ENCODE results near the gene AGRN. TPM values are rescaled to one million over a fixed set of nuclear protein-coding genes. Genes with fewer than 3 reads are reported as not detected.

AGRN gene
- polyA plus RNA-seq, 3 donors, result 0.06 to 4.7 (median 0.43) TPM

DNA sequence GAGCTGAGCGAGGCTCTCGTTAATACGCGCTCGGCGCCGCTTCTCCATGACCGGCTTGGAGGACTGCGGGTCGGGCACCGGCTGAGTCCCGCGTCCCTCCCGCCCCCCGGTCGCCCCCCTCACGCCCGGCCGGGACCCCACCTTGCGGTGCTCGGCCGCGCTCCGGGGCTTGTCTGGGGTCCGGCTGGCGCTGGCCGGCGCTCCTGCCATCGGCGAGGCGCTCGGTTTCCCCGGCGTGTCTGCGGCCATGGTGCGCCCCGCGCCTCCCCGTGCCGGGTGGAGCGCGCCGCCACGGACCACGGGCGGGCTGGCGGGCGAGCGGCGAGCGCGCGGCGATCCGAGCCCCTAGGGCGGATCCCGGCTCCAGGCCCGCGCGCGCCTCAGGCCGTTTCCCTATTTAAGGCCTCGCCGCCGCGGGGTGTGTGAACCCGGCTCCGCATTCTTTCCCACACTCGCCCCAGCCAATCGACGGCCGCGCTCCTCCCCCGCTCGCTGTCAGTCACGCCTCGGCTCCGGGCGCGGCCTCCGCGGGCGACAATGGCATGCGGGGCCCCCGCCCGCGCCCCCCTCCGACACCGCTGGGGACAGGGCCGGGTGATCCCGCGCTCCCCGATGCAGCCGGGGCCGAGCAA lies 20.1 kb upstream of the AGRN start, which contains the start of gene HES4:
HES4 (minus strand) TSS at position 373 of the 632 bp plus-strand sequence; CDS start at position 249, 124 bp downstream.
- Histone ChIP-seq H3K27ac (ENCODE audit: low read depth in 1 of 2, low read length in 2 of 2) (peak within 1 kb of the TSS in 1 of 2 donors; percentile 45), H4K20me1 (ENCODE audit: insufficient read depth, low read length) (peaks cover 12% of the 10 kb centered on the region), H3K4me2 (replicated peaks; ENCODE audit: extremely low read depth, low read length, poor library complexity, severe bottlenecking) (peak within 1 kb of the TSS; percentile 62), H2AFZ (ENCODE audit: insufficient read depth, low read depth, low read length, poor library complexity, severe bottlenecking) (peak within 1 kb of the TSS; percentile 65), H3K4me3 (replicated peaks in 1 of 3; ENCODE audit: low read depth in 2 of 3, low read length in 3 of 3) (peak within 1 kb of the TSS; percentile 18 to 64 (median 47)), H3K9me3 (replicated peaks in 1 of 2; ENCODE audit: control insufficient read depth in 1 of 2, insufficient read depth in 1 of 2, low read length in 2 of 2) (peaks cover 0 to 21% of the 10 kb centered on the region in 2 donors), H3K9ac (ENCODE audit: insufficient read depth, low read length, poor library complexity, severe bottlenecking) (peak within 1 kb of the TSS; percentile 54), H3K79me2 (ENCODE audit: insufficient read depth, low read length) (no peaks in the 10 kb centered on the region), H3K27me3 (ENCODE audit: control insufficient read depth in 2 of 2, insufficient read depth in 2 of 2, low read length in 2 of 2) (peaks cover 34 to 79% of the 10 kb centered on the region in 2 donors), H3K4me1 (ENCODE audit: control insufficient read depth in 1 of 2, insufficient read depth in 2 of 2, low read length in 2 of 2) (peaks cover 11 to 33% of the 10 kb centered on the region in 2 donors), H3K36me3 (replicated peaks in 1 of 2; ENCODE audit: control insufficient read depth in 1 of 2, insufficient read depth in 2 of 2, low read length in 2 of 2) (no peaks in the 10 kb centered on the region)
- peak within 1 kb of the TSS; percentile 59 to 89 for H3K4me3 Mint-ChIP-seq
- peaks cover 0 to 6% of the 10 kb centered on the region in 2 donors for H3K36me3 Mint-ChIP-seq
- H3K4me1 Mint-ChIP-seq, result peaks cover 17% of the 10 kb centered on the region
- peaks cover 2 to 28% (median 5%) of the 10 kb centered on the region in 7 donors for H3K9me3 Mint-ChIP-seq
- WGBS (ENCODE audit: insufficient coverage), result under 1% methylated on average over 94 of the region's 95 CpGs
- intact Hi-C loops (cut with micrococcal nuclease), result no loop called here
- no peak for TF ChIP-seq CTCF (IDR thresholded peaks at IDR 0.05)
- peak within 1 kb of the TSS in 6 of 7 donors; percentile 73 to 93 (median 81) for H3K27ac Mint-ChIP-seq
- peak; percentile 72 to 85 (median 84) for DNase-seq
- peaks cover 68 to 91% (median 72%) of the 10 kb centered on the region in 3 donors for H3K27me3 Mint-ChIP-seq (ENCODE audit: low read depth in 3 of 3)

GRCh38 chr1:1000357-1001056 lies 19.4 kb upstream of the AGRN start:
- Mint-ChIP-seq H3K36me3 (peaks cover 0 to 6% of the 10 kb centered on the region in 2 donors), H3K4me3 (peak overlapping the region; percentile 53 to 89), H3K9me3 (peaks cover 2 to 32% (median 5%) of the 10 kb centered on the region in 7 donors), H3K27me3 (ENCODE audit: low read depth in 3 of 3) (peaks cover 67 to 91% (median 72%) of the 10 kb centered on the region in 3 donors), H3K27ac (peak overlapping the region in 6 of 7 donors; percentile 73 to 93 (median 81)), H3K4me1 (peaks cover 22% of the 10 kb centered on the region)
- TF ChIP-seq CTCF (IDR thresholded peaks at IDR 0.05), result no peak
- WGBS (ENCODE audit: insufficient coverage), result 1% methylated on average over 74 of the region's 75 CpGs
- Histone ChIP-seq H3K4me1 (ENCODE audit: control insufficient read depth in 1 of 2, insufficient read depth in 2 of 2, low read length in 2 of 2) (peaks cover 11 to 33% of the 10 kb centered on the region in 2 donors), H2AFZ (ENCODE audit: insufficient read depth, low read depth, low read length, poor library complexity, severe bottlenecking) (peak overlapping the region; percentile 65), H3K27ac (ENCODE audit: low read depth in 1 of 2, low read length in 2 of 2) (peak overlapping the region in 1 of 2 donors; percentile 45), H3K4me2 (replicated peaks; ENCODE audit: extremely low read depth, low read length, poor library complexity, severe bottlenecking) (peak overlapping the region; percentile 62), H3K9me3 (replicated peaks in 1 of 2; ENCODE audit: control insufficient read depth in 1 of 2, insufficient read depth in 1 of 2, low read length in 2 of 2) (peaks cover 0 to 21% of the 10 kb centered on the region in 2 donors), H3K79me2 (ENCODE audit: insufficient read depth, low read length) (no peaks in the 10 kb centered on the region), H3K4me3 (replicated peaks in 1 of 3; ENCODE audit: low read depth in 2 of 3, low read length in 3 of 3) (peak overlapping the region; percentile 15 to 54 (median 18)), H3K27me3 (ENCODE audit: control insufficient read depth in 2 of 2, insufficient read depth in 2 of 2, low read length in 2 of 2) (peaks cover 34 to 82% of the 10 kb centered on the region in 2 donors), H4K20me1 (ENCODE audit: insufficient read depth, low read length) (peaks cover 12% of the 10 kb centered on the region), H3K36me3 (replicated peaks in 1 of 2; ENCODE audit: control insufficient read depth in 1 of 2, insufficient read depth in 2 of 2, low read length in 2 of 2) (no peaks in the 10 kb centered on the region), H3K9ac (ENCODE audit: insufficient read depth, low read length, poor library complexity, severe bottlenecking) (peak overlapping the region; percentile 54)
- peak; percentile 45 to 85 (median 83) for DNase-seq
- intact Hi-C loops (cut with micrococcal nuclease), result no loop called here

Measured in CD14-positive monocyte (primary cell).